Measurements from ENCODE around the gene CEP192. TPM values are rescaled to one million over a fixed set of nuclear protein-coding genes. Genes with fewer than 3 reads are reported as not detected.

The CEP192 gene
- total RNA-seq, 4 donors from 2014 or later = 16.9 to 28.6 (median 20.0) TPM

DNA sequence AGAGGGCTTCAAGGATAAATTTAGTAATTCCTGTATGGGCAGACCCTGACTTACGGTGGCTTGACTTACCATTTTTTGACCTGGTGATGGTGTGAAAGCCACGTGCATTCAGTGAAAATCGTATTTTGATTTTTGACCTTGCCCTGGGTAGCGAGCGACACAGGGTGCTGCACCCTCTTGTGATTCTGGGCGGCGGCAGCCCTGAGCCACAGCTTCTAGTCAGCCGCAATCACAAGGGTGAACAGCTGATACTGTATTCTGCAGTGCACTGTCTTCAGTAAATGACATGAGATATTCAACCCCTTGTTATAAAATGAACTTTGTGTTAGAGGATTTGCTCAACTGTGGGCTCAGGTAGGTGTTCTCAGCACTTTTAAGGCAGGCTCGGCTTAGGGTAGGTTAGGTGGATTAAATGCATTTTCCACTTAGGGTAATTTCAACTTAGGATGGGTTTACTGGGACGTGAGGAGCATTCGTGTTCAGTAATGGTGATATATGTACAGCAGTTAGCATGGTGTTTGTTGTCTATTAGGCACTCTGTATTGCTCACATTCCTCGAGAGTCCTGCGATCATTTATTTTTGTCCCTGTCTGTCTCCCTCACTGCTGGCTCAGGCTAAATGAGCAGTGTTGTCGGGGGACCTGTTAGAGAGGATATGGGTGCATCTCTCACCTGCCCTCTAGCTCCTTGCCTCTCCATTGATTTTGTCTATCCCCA lies 109.9 kb downstream of the CEP192 start:
- Histone ChIP-seq H3K4me1 (no peaks in the 10 kb centered on the region), H3K9me3 (no peaks in the 10 kb centered on the region), H3K27me3 (no peaks in the 10 kb centered on the region), H3K36me3 (peaks cover 7 to 98% of the 10 kb centered on the region in 2 donors), H3K27ac (no peak overlapping the region), H3K4me3 (no peak overlapping the region)
- ATAC-seq = no peak
- 88 to 95% methylated on average over 8 to 14 of the region's 14 CpGs for WGBS, 2 donors (ENCODE audit: low coverage in 1 of 2)
- TF ChIP-seq POLR2AphosphoS5 (IDR thresholded peaks at IDR 0.05) (no peak), EP300 (IDR thresholded peaks at IDR 0.05) (no peak), POLR2A (IDR thresholded peaks at IDR 0.05) (no peak)
- TF ChIP-seq, protein P1, sequence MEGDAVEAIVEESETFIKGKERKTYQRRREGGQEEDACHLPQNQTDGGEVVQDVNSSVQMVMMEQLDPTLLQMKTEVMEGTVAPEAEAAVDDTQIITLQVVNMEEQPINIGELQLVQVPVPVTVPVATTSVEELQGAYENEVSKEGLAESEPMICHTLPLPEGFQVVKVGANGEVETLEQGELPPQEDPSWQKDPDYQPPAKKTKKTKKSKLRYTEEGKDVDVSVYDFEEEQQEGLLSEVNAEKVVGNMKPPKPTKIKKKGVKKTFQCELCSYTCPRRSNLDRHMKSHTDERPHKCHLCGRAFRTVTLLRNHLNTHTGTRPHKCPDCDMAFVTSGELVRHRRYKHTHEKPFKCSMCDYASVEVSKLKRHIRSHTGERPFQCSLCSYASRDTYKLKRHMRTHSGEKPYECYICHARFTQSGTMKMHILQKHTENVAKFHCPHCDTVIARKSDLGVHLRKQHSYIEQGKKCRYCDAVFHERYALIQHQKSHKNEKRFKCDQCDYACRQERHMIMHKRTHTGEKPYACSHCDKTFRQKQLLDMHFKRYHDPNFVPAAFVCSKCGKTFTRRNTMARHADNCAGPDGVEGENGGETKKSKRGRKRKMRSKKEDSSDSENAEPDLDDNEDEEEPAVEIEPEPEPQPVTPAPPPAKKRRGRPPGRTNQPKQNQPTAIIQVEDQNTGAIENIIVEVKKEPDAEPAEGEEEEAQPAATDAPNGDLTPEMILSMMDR (IDR thresholded peaks at IDR 0.05) = no peak

DNA sequence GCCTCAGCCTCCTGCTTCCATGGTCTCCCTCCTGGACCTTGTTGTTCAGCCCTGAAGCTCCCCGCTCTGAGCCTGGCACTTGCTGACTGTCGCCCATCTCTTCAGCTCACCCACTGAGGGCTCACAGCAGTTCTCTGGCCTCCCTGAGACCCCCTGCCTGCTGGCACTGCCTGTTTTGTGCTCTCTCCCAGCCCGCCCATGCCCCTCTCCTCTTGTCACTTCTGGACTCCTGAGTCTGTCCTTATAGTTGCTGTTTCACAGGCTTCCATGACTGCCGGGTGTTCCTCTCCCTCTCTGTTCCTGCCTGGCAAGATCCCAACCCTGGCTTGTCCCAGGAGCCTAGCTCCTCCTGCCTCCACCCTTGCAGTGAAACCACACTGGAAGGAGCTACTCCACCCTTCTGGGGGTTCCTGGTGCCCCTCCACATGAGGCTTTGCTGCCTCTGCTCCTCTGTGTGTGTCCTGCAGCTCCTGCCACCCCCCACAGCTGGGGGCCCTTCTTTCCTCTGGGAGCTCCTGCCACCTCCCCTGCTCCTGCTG lies 110.6 kb downstream of the CEP192 start:
- WGBS, 2 donors (ENCODE audit: low coverage in 1 of 2) = 79 to 100% methylated on average over 1 to 4 of the region's 4 CpGs
- Histone ChIP-seq H3K4me3 (no peak overlapping the region), H3K27ac (no peak overlapping the region), H3K27me3 (no peaks in the 10 kb centered on the region), H3K36me3 (peaks cover 1 to 98% of the 10 kb centered on the region in 2 donors), H3K4me1 (no peaks in the 10 kb centered on the region), H3K9me3 (no peaks in the 10 kb centered on the region)
- no peak for TF ChIP-seq EP300 (IDR thresholded peaks at IDR 0.05)
- TF ChIP-seq, protein P1 (IDR thresholded peaks at IDR 0.05) = no peak
- TF ChIP-seq POLR2AphosphoS5 (IDR thresholded peaks at IDR 0.05) = no peak
- TF ChIP-seq POLR2A (IDR thresholded peaks at IDR 0.05) = no peak
- no peak for ATAC-seq

DNA sequence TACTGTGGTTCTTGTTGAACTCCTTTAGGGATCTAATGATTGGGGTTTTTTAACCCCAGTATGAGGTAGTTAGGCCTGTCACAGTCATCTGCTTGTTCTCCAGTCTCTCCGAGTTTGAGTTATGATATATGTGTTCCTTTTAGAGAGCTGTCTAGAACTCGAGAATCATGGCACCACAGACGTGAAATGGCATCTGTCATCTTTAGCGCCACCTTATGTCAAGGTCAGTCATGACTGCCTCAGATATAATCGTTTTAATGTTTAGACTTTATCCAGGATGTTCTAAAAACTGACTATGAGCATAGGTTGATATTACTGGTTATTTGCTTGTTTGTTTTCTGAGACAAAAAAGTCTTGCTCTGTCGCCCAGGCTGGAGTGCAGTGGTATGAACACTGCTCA lies 112.2 kb downstream of the CEP192 start:
- H3K4me3 ChIP-seq = no peak overlapping the region
- peaks cover 0 to 100% of the 10 kb centered on the region in 2 donors for H3K36me3 ChIP-seq
- TF ChIP-seq POLR2AphosphoS5 (IDR thresholded peaks at IDR 0.05) (no peak), EP300 (IDR thresholded peaks at IDR 0.05) (no peak), POLR2A (IDR thresholded peaks at IDR 0.05) (no peak)
- TF ChIP-seq, protein P1 (IDR thresholded peaks at IDR 0.05) = no peak
- no peaks in the 10 kb centered on the region for H3K9me3 ChIP-seq
- no peak for ATAC-seq
- no peak overlapping the region for H3K27ac ChIP-seq
- no peaks in the 10 kb centered on the region for H3K4me1 ChIP-seq
- H3K27me3 ChIP-seq = no peaks in the 10 kb centered on the region
- 79 to 93% methylated on average over 6 of the region's 6 CpGs for WGBS, 2 donors (ENCODE audit: low coverage in 1 of 2)

DNA sequence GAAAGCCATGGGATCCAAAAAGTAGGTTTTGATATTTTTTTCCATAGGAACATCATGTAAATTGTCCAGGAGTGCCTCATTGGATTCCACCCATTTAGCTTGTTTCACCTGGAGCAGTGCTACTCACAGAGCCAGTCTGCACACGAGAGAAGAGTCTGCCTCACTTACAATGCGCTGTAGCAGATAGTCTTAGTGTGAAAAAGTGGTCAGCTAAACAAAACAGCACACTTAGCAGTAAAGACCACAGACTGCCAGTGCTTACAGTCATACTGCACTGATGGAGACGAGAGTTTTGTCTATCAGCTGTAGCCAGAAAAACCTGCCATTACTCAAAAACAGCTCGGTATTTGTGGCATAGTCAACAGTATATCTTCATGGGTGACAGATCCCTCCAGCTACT lies 113.9 kb downstream of the CEP192 start:
- TF ChIP-seq POLR2A (IDR thresholded peaks at IDR 0.05) (no peak), POLR2AphosphoS5 (IDR thresholded peaks at IDR 0.05) (no peak), EP300 (IDR thresholded peaks at IDR 0.05) (no peak)
- TF ChIP-seq, protein P1 (IDR thresholded peaks at IDR 0.05) = no peak
- no peaks in the 10 kb centered on the region for H3K9me3 ChIP-seq
- peaks cover 0 to 92% of the 10 kb centered on the region in 2 donors for H3K36me3 ChIP-seq
- H3K27me3 ChIP-seq = no peaks in the 10 kb centered on the region
- 87% methylated on average over 2 to 4 of the region's 4 CpGs for WGBS, 2 donors (ENCODE audit: low coverage in 1 of 2)
- no peaks in the 10 kb centered on the region for H3K4me1 ChIP-seq
- ATAC-seq = no peak
- H3K27ac ChIP-seq = no peak overlapping the region
- H3K4me3 ChIP-seq = no peak overlapping the region

DNA sequence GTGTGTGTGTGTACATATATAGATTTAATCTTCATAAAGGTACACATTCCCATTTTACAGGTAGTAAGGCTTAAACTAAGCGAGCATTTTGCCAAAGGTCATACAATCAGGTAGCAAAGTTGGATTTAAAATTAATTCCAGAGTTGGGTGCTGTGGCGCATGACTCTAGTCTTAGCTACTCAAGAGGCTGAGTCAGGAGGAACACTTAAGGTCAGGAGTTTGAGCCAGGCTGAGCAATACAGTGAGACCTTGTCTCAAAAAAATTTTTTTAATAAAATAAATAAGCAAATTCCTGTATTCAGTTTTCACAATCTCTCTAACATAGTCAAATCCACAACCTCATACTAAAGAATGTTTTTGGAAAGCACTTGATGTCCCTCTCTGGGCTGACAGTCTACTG lies 115.9 kb downstream of the CEP192 start:
- Histone ChIP-seq H3K9me3 (no peaks in the 10 kb centered on the region), H3K36me3 (peaks cover 0 to 78% of the 10 kb centered on the region in 2 donors), H3K27ac (no peak overlapping the region), H3K27me3 (no peaks in the 10 kb centered on the region), H3K4me1 (no peaks in the 10 kb centered on the region), H3K4me3 (no peak overlapping the region)
- TF ChIP-seq, protein P1 (IDR thresholded peaks at IDR 0.05) = no peak
- TF ChIP-seq EP300 (IDR thresholded peaks at IDR 0.05) (no peak), POLR2A (IDR thresholded peaks at IDR 0.05) (no peak), POLR2AphosphoS5 (IDR thresholded peaks at IDR 0.05) (no peak)
- no peak for ATAC-seq
- WGBS, 2 donors (ENCODE audit: low coverage in 1 of 2) = 85 to 100% methylated on average over 2 of the region's 2 CpGs
